H9 (cell line): Measurements from ENCODE around the gene TRMT44. TPM values are rescaled to one million over a fixed set of nuclear protein-coding genes. Genes with fewer than 3 reads are reported as not detected.

Experiments used
- DNase-seq: peaks from one replicate; pipeline ENCODE4 v3.0.0-alpha.2; 2017
- H2AFZ ChIP-seq: one replicate; pipeline ENCODE4 v1.6.1; 2013; ENCODE audit warnings: mild to moderate bottlenecking, low read length, control low read depth, moderate library complexity
- H2AK5ac ChIP-seq: 2 replicates; pipeline ENCODE4 v1.6.1; 2013; ENCODE audit warnings: low read length, control low read depth, mixed read lengths; ENCODE audit not compliant: insufficient read length
- H2BK120ac ChIP-seq: one replicate; pipeline ENCODE4 v1.6.1; 2013; ENCODE audit warnings: low read depth, mild to moderate bottlenecking, low read length, control low read depth, inconsistent platforms; ENCODE audit not compliant: poor library complexity, severe bottlenecking
- H2BK12ac ChIP-seq: 2 replicates; pipeline ENCODE4 v1.6.1; 2013; ENCODE audit warnings: low read length, control low read depth, mixed read lengths, low read depth; ENCODE audit not compliant: insufficient read length
- H2BK15ac ChIP-seq: 2 replicates; pipeline ENCODE4 v1.6.1; 2013; ENCODE audit warnings: low read depth, low read length, control low read depth
- H2BK20ac ChIP-seq: one replicate; pipeline ENCODE4 v1.6.1; 2013; ENCODE audit warnings: low read depth, mild to moderate bottlenecking, low read length, control low read depth, inconsistent platforms; ENCODE audit not compliant: poor library complexity, severe bottlenecking
- H2BK5ac ChIP-seq: 2 replicates; pipeline ENCODE4 v1.6.1; 2013; ENCODE audit warnings: low read length, control low read depth, mixed read lengths; ENCODE audit not compliant: insufficient read length
- H3K14ac ChIP-seq: 2 replicates; pipeline ENCODE4 v1.6.1; 2013; ENCODE audit warnings: low read length, control low read depth; ENCODE audit not compliant: insufficient read depth
- H3K18ac ChIP-seq: 2 replicates; pipeline ENCODE4 v1.6.1; 2013; ENCODE audit warnings: low read depth, mild to moderate bottlenecking, mixed read lengths, low read length, control low read depth; ENCODE audit not compliant: insufficient read length
- H3K23ac ChIP-seq: 2 replicates; pipeline ENCODE4 v1.6.1; 2013; ENCODE audit warnings: low read length, control low read depth, mixed read lengths, low read depth; ENCODE audit not compliant: insufficient read length
- H3K23me2 ChIP-seq: 2 replicates; pipeline ENCODE4 v1.6.1; 2013; ENCODE audit warnings: low read depth, mild to moderate bottlenecking, mixed read lengths, low read length, control low read depth; ENCODE audit not compliant: insufficient read length, poor library complexity, severe bottlenecking
- H3K27ac ChIP-seq: 2 replicates; pipeline ENCODE4 v1.5.1; 2013; ENCODE audit warnings: low read length, control low read depth, mixed read lengths, low read depth; ENCODE audit not compliant: insufficient read length
- H3K27me3 ChIP-seq: 2 replicates; pipeline ENCODE4 v1.6.1; 2013; ENCODE audit warnings: low read length, control low read depth, inconsistent platforms; ENCODE audit not compliant: insufficient read depth
- H3K4ac ChIP-seq: 2 replicates; pipeline ENCODE4 v1.6.1; 2013; ENCODE audit warnings: low read depth, mild to moderate bottlenecking, control low read depth, inconsistent platforms, low read length, moderate library complexity
- H3K4me1 ChIP-seq: 2 replicates; pipeline ENCODE4 v1.6.1; 2013; ENCODE audit warnings: low read length, control low read depth, inconsistent platforms; ENCODE audit not compliant: insufficient read depth
- H3K4me2 ChIP-seq: 2 replicates; pipeline ENCODE4 v1.6.1; 2013; ENCODE audit warnings: low read length, control low read depth, mixed read lengths; ENCODE audit not compliant: insufficient read length, insufficient read depth
- H3K56ac ChIP-seq: 2 replicates; pipeline ENCODE4 v1.6.1; 2013; ENCODE audit warnings: low read depth, mild to moderate bottlenecking, mixed read lengths, low read length, control low read depth; ENCODE audit not compliant: insufficient read length
- H3K79me1 ChIP-seq: 2 replicates; pipeline ENCODE4 v1.6.1; 2013; ENCODE audit warnings: low read depth, mild to moderate bottlenecking, moderate library complexity, low read length, control low read depth, inconsistent platforms; ENCODE audit not compliant: insufficient read depth, poor library complexity, severe bottlenecking
- H3K79me2 ChIP-seq: 2 replicates; pipeline ENCODE4 v1.6.1; 2013; ENCODE audit warnings: low read length, control low read depth, inconsistent platforms; ENCODE audit not compliant: insufficient read depth
- H3K9ac ChIP-seq: 2 replicates; pipeline ENCODE4 v1.6.1; 2013; ENCODE audit warnings: low read length, control low read depth, mixed read lengths; ENCODE audit not compliant: insufficient read length; ENCODE audit errors: extremely low read depth
- H3K9me3 ChIP-seq: one replicate; pipeline ENCODE4 v1.6.1; 2013; ENCODE audit warnings: low read depth, low read length, inconsistent platforms; ENCODE audit not compliant: control insufficient read depth
- H3T11ph ChIP-seq: one replicate; pipeline ENCODE4 v1.6.1; 2013; ENCODE audit warnings: mild to moderate bottlenecking, low read length, control low read depth, inconsistent platforms
- H4K20me1 ChIP-seq: one replicate; pipeline ENCODE4 v1.6.1; 2013; ENCODE audit not compliant: control insufficient read depth, insufficient read length, insufficient read depth
- H4K5ac ChIP-seq: 2 replicates; pipeline ENCODE4 v1.6.1; 2013; ENCODE audit warnings: low read depth, mild to moderate bottlenecking, mixed read lengths, low read length, control low read depth; ENCODE audit not compliant: insufficient read length
- H4K8ac ChIP-seq: replicated peaks from 2 replicates; pipeline ENCODE4 v1.6.1; 2013; ENCODE audit warnings: low read length, control low read depth, mixed read lengths, low read depth; ENCODE audit not compliant: insufficient read length
- H4K91ac ChIP-seq: 2 replicates; pipeline ENCODE4 v1.6.1; 2013; ENCODE audit warnings: low read depth, mild to moderate bottlenecking, moderate library complexity, mixed read lengths, low read length, control low read depth; ENCODE audit not compliant: insufficient read length
- H3K27ac Mint-ChIP-seq, 3 experiments: 2 replicates in 2 of 3; 3 replicates in 1 of 3; pipeline ENCODE4 v1.8.0; 2020 to 2021; ENCODE audit warnings: mixed read lengths in 3 of 3, mild to moderate bottlenecking in 1 of 3, moderate library complexity in 1 of 3
- H3K27me3 Mint-ChIP-seq: 2 replicates; pipeline ENCODE4 v1.8.0; 2021; ENCODE audit warnings: low read depth, mild to moderate bottlenecking, moderate library complexity, mixed read lengths
- H3K36me3 Mint-ChIP-seq, 3 experiments: 2 replicates in 2 of 3; 3 replicates in 1 of 3; pipeline ENCODE4 v1.8.0; 2020 to 2021; ENCODE audit warnings: low read depth in 3 of 3, mixed read lengths in 3 of 3; ENCODE audit not compliant: insufficient read depth in 1 of 3
- H3K4me1 Mint-ChIP-seq, 2 experiments: 2 replicates each; pipeline ENCODE4 v1.8.0; 2020; ENCODE audit warnings: mixed read lengths in 2 of 2
- H3K4me3 Mint-ChIP-seq, 2 experiments: 2 replicates in 1 of 2; 3 replicates in 1 of 2; pipeline ENCODE4 v1.8.0; 2020 to 2021; ENCODE audit warnings: mild to moderate bottlenecking in 2 of 2, mixed read lengths in 2 of 2, moderate library complexity in 1 of 2
- H3K9me3 Mint-ChIP-seq, 2 experiments: 2 replicates in 1 of 2; 3 replicates in 1 of 2; pipeline ENCODE4 v1.8.0; 2020; ENCODE audit warnings: mild to moderate bottlenecking in 2 of 2, mixed read lengths in 2 of 2, moderate library complexity in 1 of 2
- WGBS: extraction: QIAGEN DNeasy Blood & Tissue Kit; methylation state at CpG from one replicate; pipeline ENCODE4 v1.1.7; 2013; ENCODE audit warnings: missing lambda C conversion rate, low lambda C conversion rate, mixed read lengths; ENCODE audit not compliant: insufficient read length; ENCODE audit errors: extremely low coverage; 5-methylcytosine and 5-hydroxymethylcytosine counted together
- total RNA-seq: library from RNA; stranded (reverse); gene quantifications from 2 replicates; pipeline ENCODE4 v1.2.1, GENCODE V29; 2021
- TF ChIP-seq, protein P1 (sequence below): fragments of 200-600 bp; sonication (generic); conservative IDR thresholded peaks from 3 replicates; pipeline ENCODE4 v1.8.0; 2021; ENCODE audit warnings: antibody characterized with exemption, mild to moderate bottlenecking

TRMT44 gene
- total RNA-seq, 1 experiment from 2014 or later: 22.8 TPM

DNA sequence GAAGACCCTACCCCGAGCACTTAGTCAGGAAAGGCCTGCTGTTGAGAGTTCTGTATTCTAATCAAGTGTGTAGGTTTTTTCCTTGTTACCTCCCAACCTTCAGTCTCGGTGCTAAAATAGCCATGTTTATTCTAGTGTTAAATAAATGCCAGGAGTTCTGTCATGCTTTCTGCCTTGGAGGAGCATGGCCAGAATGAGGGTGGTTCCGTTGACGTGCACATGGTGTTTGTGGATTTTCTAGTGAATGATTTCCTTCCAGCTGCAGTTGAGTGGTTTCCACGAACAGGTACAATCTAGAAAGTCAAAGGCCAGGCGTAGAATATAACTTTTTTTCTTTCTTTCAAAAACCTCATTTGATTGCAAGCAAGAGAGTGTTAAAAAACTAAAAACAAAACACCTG lies 21.0 kb downstream of the TRMT44 start:
- H4K8ac ChIP-seq: no peak overlapping the region
- no peak overlapping the region for H3K18ac ChIP-seq
- no peak overlapping the region for H3K14ac ChIP-seq
- no peak overlapping the region for H2AFZ ChIP-seq
- H2BK15ac ChIP-seq: no peak overlapping the region
- H3K23ac ChIP-seq: no peak overlapping the region
- Mint-ChIP-seq H3K27ac (no peak overlapping the region), H3K9me3 (no peaks in the 10 kb centered on the region), H3K36me3 (peaks cover 16 to 60% (median 28%) of the 10 kb centered on the region in 3 experiments; a peak in 6 of 7 replicates), H3K4me3 (no peak overlapping the region), H3K4me1 (peaks cover 6 to 12% of the 10 kb centered on the region in 2 experiments), H3K27me3 (no peaks in the 10 kb centered on the region)
- TF ChIP-seq, protein P1, sequence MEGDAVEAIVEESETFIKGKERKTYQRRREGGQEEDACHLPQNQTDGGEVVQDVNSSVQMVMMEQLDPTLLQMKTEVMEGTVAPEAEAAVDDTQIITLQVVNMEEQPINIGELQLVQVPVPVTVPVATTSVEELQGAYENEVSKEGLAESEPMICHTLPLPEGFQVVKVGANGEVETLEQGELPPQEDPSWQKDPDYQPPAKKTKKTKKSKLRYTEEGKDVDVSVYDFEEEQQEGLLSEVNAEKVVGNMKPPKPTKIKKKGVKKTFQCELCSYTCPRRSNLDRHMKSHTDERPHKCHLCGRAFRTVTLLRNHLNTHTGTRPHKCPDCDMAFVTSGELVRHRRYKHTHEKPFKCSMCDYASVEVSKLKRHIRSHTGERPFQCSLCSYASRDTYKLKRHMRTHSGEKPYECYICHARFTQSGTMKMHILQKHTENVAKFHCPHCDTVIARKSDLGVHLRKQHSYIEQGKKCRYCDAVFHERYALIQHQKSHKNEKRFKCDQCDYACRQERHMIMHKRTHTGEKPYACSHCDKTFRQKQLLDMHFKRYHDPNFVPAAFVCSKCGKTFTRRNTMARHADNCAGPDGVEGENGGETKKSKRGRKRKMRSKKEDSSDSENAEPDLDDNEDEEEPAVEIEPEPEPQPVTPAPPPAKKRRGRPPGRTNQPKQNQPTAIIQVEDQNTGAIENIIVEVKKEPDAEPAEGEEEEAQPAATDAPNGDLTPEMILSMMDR: no peak
- no peak overlapping the region for H4K91ac ChIP-seq
- no peaks in the 10 kb centered on the region for H3K4me1 ChIP-seq
- H3T11ph ChIP-seq: no peak overlapping the region
- H2BK120ac ChIP-seq: no peak overlapping the region
- no CpG with 5 or more reads among the region's 6 CpGs for WGBS
- no peak overlapping the region for H3K27ac ChIP-seq
- H2BK12ac ChIP-seq: no peak overlapping the region
- H3K27me3 ChIP-seq: no peaks in the 10 kb centered on the region
- H3K79me1 ChIP-seq: no peaks in the 10 kb centered on the region
- no peak overlapping the region for H4K5ac ChIP-seq
- no peak for DNase-seq
- H3K4me2 ChIP-seq: no peak overlapping the region
- no peak overlapping the region for H2AK5ac ChIP-seq
- H3K9me3 ChIP-seq: no peaks in the 10 kb centered on the region
- no peaks in the 10 kb centered on the region for H3K79me2 ChIP-seq
- H3K56ac ChIP-seq: no peak overlapping the region
- H3K9ac ChIP-seq: no peak overlapping the region
- no peaks in the 10 kb centered on the region for H4K20me1 ChIP-seq
- no peaks in the 10 kb centered on the region for H3K23me2 ChIP-seq
- H2BK5ac ChIP-seq: no peak overlapping the region
- H3K4ac ChIP-seq: no peak overlapping the region
- no peak overlapping the region for H2BK20ac ChIP-seq
